CD4-positive, alpha-beta T cell treated with Interferon alpha-2 for 1 hour (primary cell): ENCODE measurements around the gene KCNJ9.

ENCODE experiments used
- DNase-seq, 2 donors: peaks; one replicate each; pipeline ENCODE4 v3.0.0-alpha.2; 2020 to 2022

The KCNJ9 gene

DNA sequence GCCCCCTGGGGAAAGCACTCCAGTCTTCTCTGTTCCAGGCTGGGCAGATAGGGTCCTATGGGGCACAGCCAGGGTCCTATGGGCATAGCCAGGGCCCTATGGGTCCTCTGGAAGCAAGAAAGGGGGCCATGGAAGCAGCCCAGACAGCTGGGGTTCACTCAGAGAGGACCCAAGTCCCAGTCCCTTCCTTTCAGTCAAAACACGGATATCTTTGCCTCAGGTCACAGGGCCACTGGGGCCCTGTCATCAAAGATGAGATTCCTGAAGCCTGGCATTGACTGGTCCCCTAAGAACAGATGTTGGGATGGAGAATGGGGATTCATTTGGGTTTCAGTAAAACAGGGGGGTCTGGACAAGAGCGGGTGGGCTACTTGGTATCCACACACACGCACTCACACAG lies 8.5 kb downstream of the KCNJ9 start:
- DNase-seq: no peak

DNA sequence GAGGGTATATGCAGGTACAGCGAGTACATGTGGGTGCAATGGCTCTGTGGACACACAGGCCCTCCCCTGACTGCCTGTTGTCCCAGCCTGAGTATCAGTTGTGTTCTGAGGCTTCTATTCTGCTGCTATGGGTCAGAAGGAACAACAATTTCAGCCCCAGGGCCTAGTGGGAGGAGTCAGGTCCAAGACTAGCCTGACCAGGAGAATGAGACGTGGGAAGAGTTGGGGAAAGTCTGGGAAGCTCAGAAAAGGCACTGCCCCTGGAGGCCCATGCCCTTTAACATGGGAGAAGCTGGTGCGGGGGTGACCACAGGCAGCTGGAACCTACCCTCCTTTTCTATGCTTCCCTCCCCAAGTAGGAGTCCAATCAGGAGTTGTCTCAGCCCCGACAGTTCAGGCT lies 9.4 kb downstream of the KCNJ9 start:
- DNase-seq: no peak

DNA sequence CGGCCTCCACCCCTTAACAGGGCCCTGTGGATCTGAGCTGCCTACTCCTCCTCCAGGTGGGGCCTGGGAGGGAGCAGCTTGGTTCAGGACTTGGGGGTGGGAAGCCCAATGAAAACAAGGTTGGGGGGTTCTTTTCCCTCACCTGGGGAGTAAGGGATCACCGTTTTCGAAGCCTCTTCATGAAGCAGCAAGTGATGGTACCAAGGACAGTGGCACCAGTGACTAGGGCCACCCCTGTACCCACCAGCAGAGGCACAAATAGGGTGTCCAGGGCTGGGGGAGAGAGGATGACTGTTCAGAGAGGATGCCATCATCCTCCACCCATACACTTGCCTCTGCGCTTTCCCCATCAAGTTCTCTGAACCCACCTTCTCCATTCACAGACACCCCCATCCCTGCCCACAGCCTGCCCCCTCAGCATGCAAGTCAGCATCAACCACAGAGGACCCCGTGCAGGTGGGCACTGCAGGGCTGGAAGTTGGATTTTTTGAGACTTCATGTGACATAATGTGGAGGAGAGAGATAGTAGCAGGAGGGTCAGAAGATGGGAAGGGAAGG lies 10.4 kb downstream of the KCNJ9 start:
- no peak for DNase-seq

DNA sequence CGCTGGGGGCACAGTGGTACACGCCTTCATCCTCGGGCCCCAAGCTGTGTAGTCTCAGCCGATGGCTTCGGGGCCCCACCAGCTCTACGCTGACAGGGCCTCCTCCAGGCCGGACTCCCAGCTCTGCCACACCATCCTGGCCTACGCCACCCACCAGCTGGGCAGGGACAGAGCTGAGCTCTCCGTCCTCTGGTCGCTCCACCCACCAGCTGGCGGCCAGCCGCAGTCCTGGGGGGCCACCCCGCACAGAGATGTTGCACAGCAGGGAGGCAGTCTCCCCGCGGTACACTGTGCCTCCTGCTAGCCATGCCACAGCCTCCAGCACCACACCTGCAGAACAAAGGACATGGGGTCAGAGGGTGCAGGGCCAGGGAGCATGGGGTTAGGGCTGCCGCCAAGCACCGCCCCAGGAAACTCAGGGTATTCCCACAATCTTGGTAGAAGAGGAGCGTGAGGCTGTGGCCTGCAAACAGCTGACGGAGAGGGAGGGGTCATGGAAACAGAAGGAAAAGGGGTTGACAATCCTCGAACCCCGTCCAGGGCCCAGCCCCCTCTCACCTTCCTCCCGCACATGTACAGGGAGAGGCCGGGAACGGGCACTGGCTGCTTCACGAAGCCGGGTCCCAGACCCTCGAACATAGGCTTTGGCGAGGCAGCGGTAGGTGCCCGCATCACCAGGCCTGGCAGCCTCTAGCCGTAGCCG lies 11.2 kb downstream of the KCNJ9 start:
- DNase-seq: no peak

DNA sequence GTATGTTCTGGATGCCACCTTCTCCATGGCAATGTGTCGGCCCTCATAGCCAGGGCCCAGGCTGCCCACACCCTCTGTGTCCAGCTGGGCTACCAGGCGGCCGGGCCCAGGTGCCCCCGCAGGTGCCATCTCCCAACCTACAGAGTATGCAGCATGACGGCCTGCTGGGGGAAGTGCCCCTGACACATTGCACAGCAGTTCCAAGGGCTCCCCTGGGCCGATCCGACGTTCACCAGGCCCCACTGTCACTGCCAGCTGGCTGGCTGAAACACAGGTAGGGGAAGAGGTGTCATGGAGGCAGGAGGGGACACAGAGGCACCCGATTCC lies 11.7 kb downstream of the KCNJ9 start:
- DNase-seq: no peak

DNA sequence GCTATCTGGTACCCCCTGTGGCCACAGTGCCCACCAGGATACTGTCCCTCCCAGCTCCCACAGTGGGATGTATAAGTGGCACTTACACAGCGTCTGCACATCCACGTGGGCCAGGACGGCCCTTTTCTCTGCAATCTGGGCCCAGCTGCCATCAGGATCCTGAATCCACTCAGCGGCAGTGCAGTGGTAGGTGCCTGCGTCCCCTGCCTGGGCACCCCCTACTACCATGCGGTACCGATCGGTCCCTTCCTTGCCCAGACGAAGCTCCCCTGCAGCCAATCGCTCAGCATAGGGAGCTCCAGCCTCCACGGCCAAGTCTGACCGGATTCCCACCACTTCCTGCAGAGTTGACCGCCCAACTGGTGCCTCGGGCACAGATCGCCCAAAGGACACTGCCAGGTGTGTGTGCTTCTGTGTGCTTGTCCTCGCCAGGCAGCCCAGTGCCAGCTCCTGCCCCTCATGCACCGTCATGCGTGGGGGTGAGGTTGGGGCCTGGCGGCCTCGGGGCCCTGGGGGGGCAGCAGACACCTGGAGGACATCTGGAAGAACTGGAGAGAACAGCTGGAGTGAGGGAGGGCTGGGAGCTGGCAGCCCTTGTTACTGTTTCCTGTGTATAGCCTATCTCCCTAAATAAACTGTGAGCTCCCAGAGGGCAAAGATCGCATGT lies 12.4 kb downstream of the KCNJ9 start:
- no peak for DNase-seq

DNA sequence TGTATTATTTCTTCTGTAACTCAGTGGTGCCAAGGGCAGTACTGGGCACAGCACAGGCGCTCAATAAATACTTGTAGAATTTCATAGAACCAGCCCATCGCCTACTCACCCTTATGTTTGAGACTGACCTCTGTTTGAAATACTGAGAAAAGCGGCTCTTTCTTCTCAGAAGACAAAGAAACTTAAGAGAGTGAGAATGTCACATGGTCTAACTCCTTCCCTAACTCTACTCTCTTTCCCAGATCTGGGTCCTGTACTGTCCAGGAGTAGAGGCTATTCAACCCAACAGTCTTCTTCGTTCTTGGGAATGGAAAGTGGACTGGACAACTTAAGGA lies 12.9 kb downstream of the KCNJ9 start:
- no peak for DNase-seq

DNA sequence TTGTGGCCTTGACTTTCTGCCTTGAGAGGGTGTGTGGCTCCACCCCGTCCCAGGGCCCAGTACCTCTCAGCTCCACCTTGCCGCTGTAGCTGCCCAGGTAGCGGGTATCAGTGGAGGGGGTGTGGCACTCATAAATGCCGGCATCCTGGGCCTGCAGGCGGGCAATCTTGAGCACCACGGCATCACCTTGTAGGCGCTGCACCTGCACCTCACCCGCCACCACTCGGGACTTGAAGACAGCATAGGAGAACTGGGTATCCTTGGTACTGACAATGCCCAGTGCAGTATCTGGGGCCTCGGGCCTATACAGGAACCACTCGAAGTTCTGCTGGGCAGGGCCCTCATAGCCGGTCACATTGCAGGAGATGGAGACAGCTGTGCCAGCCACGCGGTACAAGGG lies 13.5 kb downstream of the KCNJ9 start:
- DNase-seq: no peak

DNA sequence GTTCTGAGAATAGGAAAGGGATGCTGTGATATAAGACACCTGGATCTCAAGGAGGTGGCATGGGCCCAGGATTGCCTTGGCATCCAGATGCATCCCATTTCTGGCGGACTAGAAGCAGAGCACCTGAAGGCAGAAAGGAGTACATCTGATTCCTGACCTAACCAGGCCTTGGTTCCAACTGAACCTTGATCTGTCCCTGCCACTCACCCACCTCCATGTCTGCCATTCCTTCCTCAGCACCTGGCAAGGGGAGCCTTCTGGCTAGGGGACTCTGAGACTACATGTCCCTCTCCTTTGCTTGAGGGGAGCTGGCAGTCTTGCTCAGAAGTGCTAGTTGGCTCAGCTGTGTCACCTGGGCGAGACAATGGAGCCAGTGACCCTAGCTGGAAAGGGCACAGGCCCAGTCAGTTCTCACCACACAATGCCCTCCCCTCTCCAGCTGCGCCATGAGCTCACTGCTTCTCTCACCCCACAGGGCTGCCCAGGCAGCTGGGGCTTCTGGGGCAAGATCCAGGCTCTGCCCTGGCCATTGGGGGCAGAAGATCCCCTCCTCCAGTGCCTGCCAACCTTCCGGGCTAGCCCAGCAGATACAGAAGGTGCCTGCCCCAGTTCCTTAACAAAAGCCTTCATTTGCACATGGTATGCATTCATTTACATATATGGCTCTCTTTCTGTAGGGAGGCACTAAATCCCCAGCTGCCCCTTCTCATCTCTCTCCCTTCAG lies 14.2 kb downstream of the KCNJ9 start:
- no peak for DNase-seq

DNA sequence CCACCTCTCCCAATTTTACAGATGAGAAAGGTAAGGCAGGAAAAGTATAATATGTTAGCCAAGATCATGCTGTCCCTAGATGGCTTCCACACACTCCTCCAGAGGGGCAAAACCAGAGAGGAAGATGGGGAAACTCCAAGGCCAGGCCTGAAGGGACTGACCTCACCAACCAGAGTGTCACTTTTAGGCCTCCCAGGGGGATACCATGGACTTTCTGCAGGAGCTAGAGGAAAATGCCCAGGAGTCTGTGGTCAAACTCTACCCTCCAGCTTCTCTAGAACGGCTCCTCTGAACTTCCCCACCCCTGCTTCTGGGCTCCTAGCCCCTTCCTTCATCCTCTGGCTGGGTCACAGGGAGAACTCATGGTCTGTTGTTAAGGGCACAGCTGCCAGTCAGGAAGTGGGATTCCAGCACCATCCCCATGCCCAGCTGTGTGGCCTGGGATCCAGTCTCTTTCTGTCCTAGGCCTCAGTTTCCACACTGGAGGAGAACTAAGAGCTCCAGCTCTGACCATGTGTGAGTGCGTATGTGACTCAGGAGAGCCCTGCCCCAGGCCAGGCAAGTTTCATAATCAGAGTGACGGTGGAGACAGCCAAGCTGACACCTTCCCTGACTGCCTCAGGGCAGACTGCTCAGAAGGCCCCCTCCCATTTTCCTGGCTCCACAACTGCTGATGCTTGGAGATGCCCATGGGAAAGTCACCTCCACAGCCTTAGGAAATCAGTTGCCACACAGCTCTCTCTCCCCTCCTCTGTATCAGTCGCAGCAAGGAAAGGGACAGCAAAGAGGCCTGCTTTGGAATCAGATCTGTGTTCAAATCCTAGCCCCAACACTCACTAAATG lies 15.2 kb downstream of the KCNJ9 start:
- DNase-seq: peak in 1 of 2 donors; percentile 27

DNA sequence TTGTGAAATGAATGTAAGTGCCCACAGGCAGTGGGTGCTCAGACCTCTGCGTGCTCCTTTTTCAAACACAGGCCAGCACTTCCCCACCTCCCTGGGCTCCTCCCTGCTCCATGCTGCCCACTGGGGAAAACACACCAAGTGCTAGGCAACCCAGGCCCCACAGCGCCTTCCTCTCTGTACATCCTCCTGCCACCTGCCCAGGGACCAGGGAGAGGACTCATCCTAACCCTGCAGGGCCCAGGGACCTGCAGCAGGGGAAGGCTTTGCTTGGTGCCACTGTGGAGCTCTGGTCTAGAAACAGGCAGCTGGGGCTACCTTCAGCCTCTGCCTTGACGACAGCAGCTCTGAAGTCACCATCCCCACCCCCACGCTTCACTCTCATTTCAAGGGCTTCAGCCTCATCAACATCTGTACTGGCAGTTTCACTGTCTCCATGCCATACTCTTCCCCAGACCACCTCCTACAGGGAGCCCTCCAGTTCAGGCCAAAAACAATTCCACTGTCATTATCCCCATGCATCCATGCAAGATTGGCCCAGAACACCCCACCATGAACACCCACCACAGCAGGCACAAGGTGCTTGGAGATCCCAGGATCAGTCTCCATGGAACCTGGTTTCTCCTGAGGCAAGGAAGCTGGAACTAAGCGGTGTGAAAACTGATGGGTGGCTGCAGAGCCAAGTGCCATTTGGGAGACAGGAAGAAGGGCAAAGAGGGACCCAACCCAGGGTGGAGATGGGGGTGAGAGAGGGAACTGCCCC lies 16.0 kb downstream of the KCNJ9 start:
- no peak for DNase-seq

DNA sequence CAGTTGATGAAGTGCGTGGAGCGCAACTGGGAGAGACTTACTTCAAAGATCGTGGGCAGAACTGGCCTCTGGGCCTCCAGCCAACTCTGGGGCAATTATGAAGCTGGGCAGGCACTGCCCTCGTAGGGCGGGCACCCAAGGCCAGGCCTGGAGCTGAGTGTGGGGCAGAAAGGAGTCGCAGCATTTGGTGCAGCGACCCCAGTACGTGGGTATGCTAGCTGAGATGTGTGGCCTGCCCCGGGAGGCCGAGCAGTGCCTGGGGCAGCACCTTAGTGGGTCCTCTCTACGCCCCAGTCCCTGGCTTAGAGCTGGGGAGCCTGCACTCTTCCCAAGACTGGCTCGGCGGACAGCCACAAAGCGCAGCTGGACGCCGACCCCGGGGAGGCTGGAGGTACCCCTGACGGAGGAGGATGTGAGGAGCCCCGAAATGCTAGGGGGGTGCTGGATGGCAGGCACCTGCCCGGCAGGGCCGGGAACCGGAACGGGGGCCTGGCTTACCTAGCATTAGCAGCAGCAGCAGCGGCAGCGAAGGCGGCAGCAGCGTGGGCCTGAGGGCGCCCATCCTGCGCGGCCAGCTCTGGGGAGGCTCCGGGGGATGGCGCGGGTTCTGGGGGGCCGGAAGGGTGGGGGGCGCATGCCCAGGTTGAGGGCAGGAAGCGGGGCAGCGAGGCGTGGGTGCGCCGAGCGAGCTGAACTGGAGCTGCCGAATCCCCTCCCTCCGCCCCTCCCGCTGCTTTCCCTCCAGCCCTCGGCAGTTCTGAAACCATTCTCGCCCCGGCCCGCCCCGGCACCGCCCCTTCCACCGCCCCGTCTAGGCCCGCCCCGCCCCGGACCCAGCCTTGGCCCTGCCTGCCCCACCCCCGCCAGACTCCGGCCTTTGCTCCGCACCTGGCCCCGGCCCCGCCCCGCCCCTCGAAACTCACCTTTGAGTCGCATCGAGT lies 16.8 kb downstream of the KCNJ9 start, which contains the start of gene IGSF8:
Gene IGSF8 (minus strand): TSS at position 709 of the 941 bp plus-strand sequence. CDS start 147 bp downstream, at position 562.
- DNase-seq: peak; percentile 90 to 95

DNA sequence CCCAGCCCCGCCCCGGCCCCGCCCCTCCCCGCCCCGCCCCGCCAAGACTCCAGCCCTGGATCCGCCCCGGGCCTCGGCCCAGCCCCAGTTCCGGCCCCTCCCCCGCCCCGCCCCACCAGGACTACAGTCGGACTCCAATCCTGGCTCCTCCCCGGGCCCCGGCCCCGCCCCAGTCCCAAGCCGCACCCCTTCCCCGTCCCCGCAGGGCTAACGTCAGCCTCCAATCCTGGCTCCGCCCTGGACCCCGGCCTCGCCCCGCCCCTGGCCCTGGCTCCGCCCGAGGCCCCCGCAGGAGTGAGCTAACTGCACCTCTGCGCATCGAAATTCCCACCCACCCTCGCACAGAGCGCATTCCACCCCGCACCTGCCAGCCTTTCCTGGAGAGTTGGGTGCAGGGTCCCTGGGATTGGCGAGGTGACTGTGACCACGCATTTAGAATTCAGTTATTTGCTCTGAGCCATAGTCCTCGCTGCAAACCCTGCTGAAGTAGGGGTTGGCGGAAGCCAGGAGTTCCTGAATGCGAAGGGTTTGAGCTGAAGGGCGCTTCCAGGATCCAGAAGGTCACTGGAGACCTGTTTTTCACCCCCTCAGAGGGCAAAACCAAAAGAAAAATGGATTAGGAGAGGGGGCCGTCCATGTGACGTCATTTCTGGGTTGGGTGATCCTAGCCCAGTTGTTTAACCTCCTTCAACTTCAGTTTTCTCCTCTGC lies 17.7 kb downstream of the KCNJ9 start:
- DNase-seq: peak; percentile 98

DNA sequence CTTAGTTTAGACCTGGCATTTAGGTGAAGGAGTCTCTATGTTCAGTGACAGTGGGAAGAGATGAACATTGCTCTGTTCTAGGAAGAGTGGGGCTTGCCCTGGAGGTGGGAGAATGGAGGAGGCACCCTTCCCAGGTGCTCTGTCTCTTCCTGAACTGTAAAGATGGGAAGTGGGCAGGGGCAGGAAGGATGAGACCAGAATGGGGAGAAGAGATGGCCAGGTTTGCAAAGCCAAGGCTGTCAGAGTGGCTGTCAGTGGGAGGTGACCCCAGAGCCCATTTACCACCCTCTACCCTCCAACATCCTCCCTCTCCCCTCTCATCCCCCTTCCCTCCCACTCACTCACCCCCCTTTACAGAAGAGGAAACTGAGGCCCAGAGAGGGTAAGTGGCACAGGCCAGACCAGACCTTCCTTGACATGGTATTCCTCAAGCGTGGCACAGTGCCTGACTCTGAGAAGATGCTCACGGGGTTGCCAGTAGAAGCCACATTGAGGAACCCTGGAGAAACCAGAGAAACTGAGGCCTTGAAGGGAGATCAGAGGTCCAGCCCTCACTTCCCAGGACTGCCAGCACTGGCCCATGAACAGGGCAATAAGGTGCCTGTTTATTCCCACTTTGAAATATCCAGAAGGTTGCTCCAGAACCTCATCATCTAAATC lies 18.5 kb downstream of the KCNJ9 start:
- DNase-seq: no peak

DNA sequence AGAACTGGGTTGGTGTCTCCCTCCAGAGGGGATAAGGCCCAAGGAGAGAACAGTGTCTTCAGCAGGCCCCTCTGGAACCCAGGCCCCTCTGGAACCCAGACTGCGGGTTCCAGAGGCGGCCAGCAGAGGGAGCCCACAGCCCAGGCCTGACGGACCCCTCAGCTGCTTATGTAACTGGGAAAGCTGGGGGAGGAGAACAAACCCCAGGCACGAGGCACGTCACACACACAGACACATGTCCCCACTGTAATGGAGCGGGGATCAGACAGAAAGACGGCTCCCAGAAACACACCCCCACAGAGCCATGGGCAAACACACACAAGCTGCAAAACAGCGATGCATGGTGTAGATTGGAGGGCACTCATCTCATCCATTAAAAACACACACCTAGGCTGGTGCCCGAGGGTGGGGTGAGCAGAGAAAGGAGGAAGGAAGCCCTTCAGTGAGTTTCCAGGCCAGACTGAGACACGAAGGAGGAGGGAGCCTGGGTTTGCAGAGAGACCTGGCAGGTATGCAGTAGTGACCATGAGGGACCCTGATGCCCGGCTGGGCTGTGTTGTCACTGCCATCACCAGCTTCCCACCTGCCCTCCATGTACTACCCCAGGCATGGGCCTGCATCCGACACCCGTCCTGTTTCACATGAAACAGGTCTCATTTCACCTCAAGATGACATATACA lies 19.8 kb downstream of the KCNJ9 start:
- DNase-seq: peak; percentile 83 to 85

DNA sequence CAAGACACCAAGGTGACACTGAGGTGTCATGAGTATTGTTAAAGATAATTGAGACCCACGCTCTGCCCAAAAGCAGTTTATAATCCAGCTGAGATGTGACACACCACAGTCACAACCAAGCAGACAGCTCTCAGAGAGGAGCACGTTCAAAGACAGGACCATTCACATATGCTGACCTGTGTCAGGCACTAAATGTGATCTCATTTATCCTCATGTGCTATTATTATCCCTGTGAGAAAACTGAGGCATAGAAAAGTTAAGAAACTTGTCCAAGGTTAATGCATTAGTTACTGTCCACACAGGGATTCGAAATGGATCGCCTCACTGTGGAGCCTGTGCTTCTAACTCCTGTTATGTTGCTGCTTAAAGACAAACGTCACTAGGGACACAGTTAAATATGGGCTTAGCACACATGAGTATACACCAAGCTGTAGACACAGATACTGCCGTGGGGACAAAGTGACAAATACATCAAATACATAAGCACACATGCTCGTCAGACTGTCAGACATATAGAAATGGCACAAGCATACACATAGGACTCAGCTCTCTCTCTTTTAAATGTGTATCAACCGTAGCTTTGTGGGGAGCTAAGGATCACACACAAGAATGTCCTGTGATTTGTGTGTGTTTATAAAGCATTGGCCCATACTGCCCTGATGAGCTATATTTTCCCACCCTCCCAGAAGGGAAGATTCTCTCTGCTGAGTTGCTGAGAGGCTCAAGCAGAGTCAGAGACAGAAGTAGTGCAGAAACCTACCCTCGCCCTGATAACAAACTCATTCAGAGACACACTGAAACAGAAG lies 20.6 kb downstream of the KCNJ9 start:
- DNase-seq: no peak

DNA sequence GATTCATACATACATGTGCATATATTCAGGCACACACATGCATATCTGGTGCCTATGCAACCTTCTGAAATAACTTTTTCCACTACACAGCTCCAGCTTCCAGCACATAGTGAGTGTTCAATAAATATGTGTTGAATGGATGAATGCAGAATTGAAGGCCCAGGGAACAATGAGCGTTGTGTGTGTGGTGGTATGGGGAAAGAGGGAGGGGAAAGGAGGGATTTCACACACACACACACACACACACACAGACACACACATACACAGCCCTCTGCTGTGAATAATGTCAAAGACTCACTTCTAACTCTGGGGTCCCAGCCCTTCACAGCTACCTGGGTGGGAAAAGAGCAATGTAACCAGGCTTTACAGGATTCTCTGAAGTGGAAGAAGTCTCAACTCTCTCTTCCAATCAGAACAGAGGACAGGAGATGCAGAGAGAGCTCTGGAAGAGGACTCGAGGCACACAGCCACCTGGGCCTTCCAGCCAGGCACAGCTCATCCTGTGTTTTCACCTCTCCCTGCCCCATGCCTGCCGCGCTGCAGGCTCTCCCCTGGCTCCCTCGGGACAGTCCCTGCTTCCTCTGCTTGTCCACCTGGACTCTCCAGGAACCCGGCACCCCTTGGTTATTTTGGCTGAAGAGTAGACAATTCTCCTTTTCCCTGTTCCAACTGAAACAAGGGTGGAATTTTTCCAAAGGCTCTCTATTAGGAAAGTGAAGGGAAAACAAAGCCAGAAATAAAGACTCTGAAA lies 22.5 kb downstream of the KCNJ9 start:
- DNase-seq: no peak

DNA sequence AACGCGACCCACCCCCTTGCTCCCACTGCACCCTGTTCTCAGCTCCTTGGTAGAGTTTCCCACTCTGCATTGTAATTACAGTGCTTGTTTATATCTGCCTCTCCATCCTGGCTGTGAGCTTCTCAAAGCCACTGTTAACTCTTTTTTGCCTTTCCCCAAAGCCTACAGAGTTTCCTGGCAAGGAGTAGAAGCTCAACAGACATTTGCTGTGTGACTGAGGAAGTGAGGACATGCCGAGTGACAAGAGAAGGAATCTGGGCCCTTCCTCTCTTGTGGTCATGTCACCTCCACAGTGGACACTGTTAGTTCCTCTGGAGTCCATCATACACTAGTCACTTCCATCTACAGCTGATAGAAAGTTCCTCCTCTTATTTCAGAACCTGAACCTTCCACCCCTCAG lies 23.1 kb downstream of the KCNJ9 start:
- no peak for DNase-seq
